Skeletal muscle satellite cell (primary cell): ENCODE results near the gene ADCY2. TPM values are rescaled to one million over a fixed set of nuclear protein-coding genes. Genes with fewer than 3 reads are reported as not detected.
A peak's percentile ranks its signal among the peaks of the same experiment; 100 is the strongest.

Source experiments
- H3K27me3 ChIP-seq: 2 replicates; pipeline ENCODE4 v1.7.0; 2013; ENCODE audit warnings: low read length; ENCODE audit not compliant: control insufficient read depth, insufficient read depth
- H3K36me3 ChIP-seq: 2 replicates; pipeline ENCODE4 v1.7.0; 2013; ENCODE audit warnings: mild to moderate bottlenecking, control low read depth, low read length; ENCODE audit not compliant: insufficient read depth
- H3K4me1 ChIP-seq: 2 replicates; pipeline ENCODE4 v1.7.0; 2013; ENCODE audit warnings: low read length; ENCODE audit not compliant: control insufficient read depth, insufficient read depth
- H3K4me2 ChIP-seq: 2 replicates; pipeline ENCODE4 v1.7.0; 2013; ENCODE audit warnings: mild to moderate bottlenecking, low read length
- H3K4me3 ChIP-seq: 2 replicates; pipeline ENCODE4 v1.7.0; 2013; ENCODE audit warnings: low read length
- H3K9ac ChIP-seq: 2 replicates; pipeline ENCODE4 v1.7.0; 2013; ENCODE audit warnings: mild to moderate bottlenecking, low read depth, low read length, moderate library complexity
- H3K9me3 ChIP-seq: replicated peaks from 2 replicates; pipeline ENCODE4 v1.7.0; 2013; ENCODE audit warnings: mild to moderate bottlenecking, control low read depth, low read length
- total RNA-seq: library from RNA; depleted of rRNA; stranded (reverse); fragments of >200 nt; gene quantifications from 2 replicates; pipeline ENCODE4 v1.2.3, GENCODE V29; 2012; rRNA removed

ADCY2 gene
- not detected in 2 replicates for total RNA-seq

- no peaks in the 10 kb centered on the region for H3K36me3 ChIP-seq
- H3K4me2 ChIP-seq: peak within 1 kb of the TSS; percentile 63
- H3K4me3 ChIP-seq: peak within 1 kb of the TSS; percentile 55
- H3K9ac ChIP-seq: no peak within 1 kb of the TSS
- H3K27me3 ChIP-seq: peaks cover 49% of the 10 kb centered on the region
- no peaks in the 10 kb centered on the region for H3K4me1 ChIP-seq
- H3K9me3 ChIP-seq: no peaks in the 10 kb centered on the region
These were observed at the start of gene ADCY2 for GRCh38 chr5:7395947-7396712. ADCY2 (plus strand) TSS chr5:7396138; CDS start chr5:7396297, 159 bp downstream.

GRCh38 chr5:7347377-7347776 is 48.6 kb upstream of the ADCY2 start:
- H3K4me1 ChIP-seq: no peaks in the 10 kb centered on the region
- no peak overlapping the region for H3K4me3 ChIP-seq
- H3K9me3 ChIP-seq: no peaks in the 10 kb centered on the region
- H3K9ac ChIP-seq: no peak overlapping the region
- no peaks in the 10 kb centered on the region for H3K27me3 ChIP-seq
- H3K36me3 ChIP-seq: no peaks in the 10 kb centered on the region
- no peak overlapping the region for H3K4me2 ChIP-seq

GRCh38 chr5:7348168-7348854 is 47.6 kb upstream of the ADCY2 start:
- Histone ChIP-seq H3K27me3 (no peaks in the 10 kb centered on the region), H3K4me1 (no peaks in the 10 kb centered on the region), H3K4me3 (no peak overlapping the region), H3K9ac (no peak overlapping the region), H3K36me3 (no peaks in the 10 kb centered on the region), H3K4me2 (no peak overlapping the region), H3K9me3 (no peaks in the 10 kb centered on the region)

GRCh38 chr5:7361593-7361992 is 34.3 kb upstream of the ADCY2 start:
- Histone ChIP-seq H3K36me3 (no peaks in the 10 kb centered on the region), H3K4me1 (no peaks in the 10 kb centered on the region), H3K27me3 (no peaks in the 10 kb centered on the region), H3K4me3 (no peak overlapping the region), H3K9ac (no peak overlapping the region), H3K4me2 (no peak overlapping the region), H3K9me3 (no peaks in the 10 kb centered on the region)

GRCh38 chr5:7363067-7363677 is 32.8 kb upstream of the ADCY2 start:
- H3K4me3 ChIP-seq: no peak overlapping the region
- H3K27me3 ChIP-seq: no peaks in the 10 kb centered on the region
- H3K9ac ChIP-seq: no peak overlapping the region
- H3K9me3 ChIP-seq: no peaks in the 10 kb centered on the region
- no peaks in the 10 kb centered on the region for H3K4me1 ChIP-seq
- no peak overlapping the region for H3K4me2 ChIP-seq
- no peaks in the 10 kb centered on the region for H3K36me3 ChIP-seq

GRCh38 chr5:7364226-7364875 is 31.6 kb upstream of the ADCY2 start:
- Histone ChIP-seq H3K9me3 (no peaks in the 10 kb centered on the region), H3K36me3 (no peaks in the 10 kb centered on the region), H3K27me3 (no peaks in the 10 kb centered on the region), H3K4me3 (no peak overlapping the region), H3K9ac (no peak overlapping the region), H3K4me1 (no peaks in the 10 kb centered on the region), H3K4me2 (no peak overlapping the region)

- no peaks in the 10 kb centered on the region for H3K36me3 ChIP-seq
- H3K4me1 ChIP-seq: no peaks in the 10 kb centered on the region
- H3K9me3 ChIP-seq: no peaks in the 10 kb centered on the region
- H3K9ac ChIP-seq: no peak overlapping the region
- H3K27me3 ChIP-seq: no peaks in the 10 kb centered on the region
- no peak overlapping the region for H3K4me3 ChIP-seq
- H3K4me2 ChIP-seq: no peak overlapping the region
These were observed 28.2 kb upstream of the ADCY2 start for GRCh38 chr5:7367780-7368179.

- H3K36me3 ChIP-seq: no peaks in the 10 kb centered on the region
- no peaks in the 10 kb centered on the region for H3K9me3 ChIP-seq
- no peak overlapping the region for H3K4me3 ChIP-seq
- no peaks in the 10 kb centered on the region for H3K4me1 ChIP-seq
- no peak overlapping the region for H3K4me2 ChIP-seq
- no peak overlapping the region for H3K9ac ChIP-seq
- H3K27me3 ChIP-seq: no peaks in the 10 kb centered on the region
These were observed 23.5 kb upstream of the ADCY2 start for GRCh38 chr5:7372399-7372798.

GRCh38 chr5:7374186-7374585 is 21.8 kb upstream of the ADCY2 start:
- H3K4me2 ChIP-seq: no peak overlapping the region
- H3K4me3 ChIP-seq: no peak overlapping the region
- H3K4me1 ChIP-seq: no peaks in the 10 kb centered on the region
- H3K9me3 ChIP-seq: no peaks in the 10 kb centered on the region
- H3K9ac ChIP-seq: no peak overlapping the region
- H3K27me3 ChIP-seq: no peaks in the 10 kb centered on the region
- H3K36me3 ChIP-seq: no peaks in the 10 kb centered on the region

GRCh38 chr5:7375457-7375856 is 20.5 kb upstream of the ADCY2 start:
- no peaks in the 10 kb centered on the region for H3K4me1 ChIP-seq
- no peak overlapping the region for H3K4me3 ChIP-seq
- H3K4me2 ChIP-seq: no peak overlapping the region
- H3K36me3 ChIP-seq: no peaks in the 10 kb centered on the region
- no peaks in the 10 kb centered on the region for H3K27me3 ChIP-seq
- no peaks in the 10 kb centered on the region for H3K9me3 ChIP-seq
- H3K9ac ChIP-seq: no peak overlapping the region

- no peaks in the 10 kb centered on the region for H3K9me3 ChIP-seq
- H3K36me3 ChIP-seq: no peaks in the 10 kb centered on the region
- no peaks in the 10 kb centered on the region for H3K27me3 ChIP-seq
- no peak overlapping the region for H3K4me3 ChIP-seq
- no peaks in the 10 kb centered on the region for H3K4me1 ChIP-seq
- no peak overlapping the region for H3K4me2 ChIP-seq
- H3K9ac ChIP-seq: no peak overlapping the region
These were observed 19.1 kb upstream of the ADCY2 start for GRCh38 chr5:7376871-7377270.
